NT2/D1 (cell line): ENCODE data around the gene VPS37C.
"Not testable (repeated sequence)": the region's sequence is repeated elsewhere in the genome, so short reads cannot be mapped to it uniquely, and the experiment has no call there.

Source experiments
- YY1 ChIP-seq: IDR thresholded peaks from 2 replicates; pipeline ENCODE4 v1.6.1; 2011; ENCODE audit not compliant: insufficient read length, insufficient read depth
- ZNF274 ChIP-seq: IDR thresholded peaks from 2 replicates; pipeline ENCODE4 v1.6.1; 2011; ENCODE audit warnings: mild to moderate bottlenecking, low read depth, low read length

- not testable (repeated sequence) for TF ChIP-seq ZNF274, YY1
Measured at GRCh38 chr11:61204502-61205059, 43.4 kb upstream of the VPS37C start.
